Endothelial cell (in vitro differentiated cells): ENCODE measurements around the gene SP5. TPM values are rescaled to one million over a fixed set of nuclear protein-coding genes. Genes with fewer than 3 reads are reported as not detected.
"Not testable (repeated sequence)": the region's sequence is repeated elsewhere in the genome, so short reads cannot be mapped to it uniquely, and the experiment has no call there.

Experiments
- DNase-seq: peaks from one replicate; pipeline ENCODE4 v3.0.0; 2021; ENCODE audit warnings: low spot score
- H3K27ac Mint-ChIP-seq: one replicate; pipeline ENCODE4 v1.8.0; 2021; ENCODE audit warnings: mixed read lengths, inconsistent platforms; ENCODE audit not compliant: unreplicated experiment
- H3K27me3 Mint-ChIP-seq: one replicate; pipeline ENCODE4 v1.8.0; 2021; ENCODE audit warnings: mild to moderate bottlenecking, moderate library complexity, mixed read lengths, inconsistent platforms; ENCODE audit not compliant: unreplicated experiment
- H3K36me3 Mint-ChIP-seq: one replicate; pipeline ENCODE4 v1.8.0; 2021; ENCODE audit warnings: mild to moderate bottlenecking, low read depth, mixed read lengths, inconsistent platforms; ENCODE audit not compliant: unreplicated experiment
- H3K4me1 Mint-ChIP-seq: one replicate; pipeline ENCODE4 v1.8.0; 2021; ENCODE audit warnings: mild to moderate bottlenecking, mixed read lengths, inconsistent platforms; ENCODE audit not compliant: unreplicated experiment
- H3K4me3 Mint-ChIP-seq: one replicate; pipeline ENCODE4 v1.8.0; 2021; ENCODE audit warnings: mild to moderate bottlenecking, mixed read lengths, inconsistent platforms; ENCODE audit not compliant: unreplicated experiment
- H3K9me3 Mint-ChIP-seq: one replicate; pipeline ENCODE4 v1.8.0; 2021; ENCODE audit warnings: mixed read lengths, inconsistent platforms; ENCODE audit not compliant: unreplicated experiment
- CTCF ChIP-seq: fragments of 200-600 bp; sonication (generic); IDR thresholded peaks from one replicate; pipeline ENCODE4 v1.5.0; 2021; ENCODE audit warnings: antibody characterized with exemption; ENCODE audit not compliant: unreplicated experiment
- total RNA-seq: library from RNA; stranded (reverse); fragmentation: NEBNext Ultra II Directional; extraction: Animal tissue kit (Norgen Biotek cat#: 25700); gene quantifications from one replicate; pipeline ENCODE4 v1.2.1, GENCODE V29; 2021; ENCODE audit not compliant: unreplicated experiment

The SP5 gene
- total RNA-seq, 1 donor from 2014 or later = 9.3 TPM

- Mint-ChIP-seq H3K36me3 (no peaks in the 10 kb centered on the region), H3K27ac (no peak overlapping the region), H3K4me1 (peaks cover 10% of the 10 kb centered on the region), H3K27me3 (no peaks in the 10 kb centered on the region), H3K9me3 (no peaks in the 10 kb centered on the region), H3K4me3 (no peak overlapping the region)
- TF ChIP-seq CTCF = no peak
- DNase-seq = no peak
Observed at GRCh38 chr2:170743530-170744239, 28.5 kb downstream of the SP5 start.

GRCh38 chr2:170744248-170745002 is 29.3 kb downstream of the SP5 start:
- no peak for DNase-seq
- H3K4me3 Mint-ChIP-seq = no peak overlapping the region
- peaks cover 10% of the 10 kb centered on the region for H3K4me1 Mint-ChIP-seq
- no peaks in the 10 kb centered on the region for H3K9me3 Mint-ChIP-seq
- H3K27ac Mint-ChIP-seq = no peak overlapping the region
- H3K36me3 Mint-ChIP-seq = no peaks in the 10 kb centered on the region
- TF ChIP-seq CTCF = no peak
- no peaks in the 10 kb centered on the region for H3K27me3 Mint-ChIP-seq

- Mint-ChIP-seq H3K9me3 (no peaks in the 10 kb centered on the region), H3K4me1 (peaks cover 10% of the 10 kb centered on the region), H3K27me3 (no peaks in the 10 kb centered on the region), H3K4me3 (no peak overlapping the region), H3K27ac (no peak overlapping the region), H3K36me3 (no peaks in the 10 kb centered on the region)
- no peak for TF ChIP-seq CTCF
- no peak for DNase-seq
Observed at GRCh38 chr2:170745305-170745704, 30.2 kb downstream of the SP5 start.

GRCh38 chr2:170747921-170748320 is 32.8 kb downstream of the SP5 start:
- no peak for TF ChIP-seq CTCF
- Mint-ChIP-seq H3K9me3 (no peaks in the 10 kb centered on the region), H3K4me1 (peaks cover 10% of the 10 kb centered on the region), H3K27me3 (no peaks in the 10 kb centered on the region), H3K27ac (no peak overlapping the region), H3K4me3 (no peak overlapping the region), H3K36me3 (no peaks in the 10 kb centered on the region)
- DNase-seq = no peak

GRCh38 chr2:170751555-170751954 is 36.4 kb downstream of the SP5 start:
- H3K36me3 Mint-ChIP-seq, DNase-seq, H3K4me3 Mint-ChIP-seq, H3K9me3 Mint-ChIP-seq, H3K4me1 Mint-ChIP-seq, H3K27ac Mint-ChIP-seq, H3K27me3 Mint-ChIP-seq: not testable (repeated sequence)
